ENCODE results near the gene PSMC6.
"Not testable (repeated sequence)": the region's sequence is repeated elsewhere in the genome, so short reads cannot be mapped to it uniquely, and the experiment has no call there.

PSMC6 gene

DNA sequence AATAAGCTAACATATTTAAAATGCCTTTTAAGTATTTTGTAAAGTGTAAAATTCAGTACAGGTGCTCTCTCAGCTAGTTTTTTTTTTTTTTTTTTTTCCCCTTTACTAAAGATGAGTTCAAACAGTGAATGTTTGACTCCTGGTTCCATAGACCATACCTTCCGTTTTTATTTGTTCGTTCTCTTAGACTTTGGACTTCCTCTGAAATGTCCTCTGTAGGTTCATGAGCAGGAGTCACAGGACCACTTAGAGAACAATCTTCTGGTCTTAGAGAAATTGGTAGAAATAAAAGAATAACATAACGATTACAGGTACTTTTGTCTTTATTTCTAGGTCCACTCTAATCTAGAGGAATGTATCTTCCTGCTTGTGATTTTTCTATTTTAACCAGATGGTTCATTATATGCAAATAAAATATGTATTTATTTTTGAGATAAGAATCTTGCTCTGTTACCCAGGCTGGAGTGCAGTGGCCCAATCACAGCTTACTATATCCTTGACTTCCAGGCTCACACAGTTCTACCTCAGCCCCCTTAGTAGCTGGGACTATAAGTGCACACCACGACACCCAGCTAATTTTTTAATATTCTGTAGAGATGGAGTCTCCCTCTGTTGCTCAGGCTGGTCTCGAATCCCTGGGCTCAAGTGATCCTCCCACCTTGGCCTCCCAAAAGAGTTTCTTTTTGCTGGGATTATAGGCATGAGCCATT is 48.8 kb downstream of the PSMC6 start:
- TF ChIP-seq CTCF (IDR thresholded peaks at IDR 0.05; ENCODE audit: borderline replicate concordance, insufficient read depth, low read depth, low read length) = no peak
- no peak overlapping the region for H3K4me3 ChIP-seq (ENCODE audit: low read depth, low read length)

GRCh38 chr14:52759145-52759544 is 52.1 kb downstream of the PSMC6 start:
- no peak overlapping the region for H3K4me3 ChIP-seq (ENCODE audit: low read depth, low read length)
- TF ChIP-seq CTCF (IDR thresholded peaks at IDR 0.05; ENCODE audit: borderline replicate concordance, insufficient read depth, low read depth, low read length) = no peak

GRCh38 chr14:52762923-52763322 is 55.9 kb downstream of the PSMC6 start:
- H3K4me3 ChIP-seq (ENCODE audit: low read depth, low read length) = not testable (repeated sequence)

DNA sequence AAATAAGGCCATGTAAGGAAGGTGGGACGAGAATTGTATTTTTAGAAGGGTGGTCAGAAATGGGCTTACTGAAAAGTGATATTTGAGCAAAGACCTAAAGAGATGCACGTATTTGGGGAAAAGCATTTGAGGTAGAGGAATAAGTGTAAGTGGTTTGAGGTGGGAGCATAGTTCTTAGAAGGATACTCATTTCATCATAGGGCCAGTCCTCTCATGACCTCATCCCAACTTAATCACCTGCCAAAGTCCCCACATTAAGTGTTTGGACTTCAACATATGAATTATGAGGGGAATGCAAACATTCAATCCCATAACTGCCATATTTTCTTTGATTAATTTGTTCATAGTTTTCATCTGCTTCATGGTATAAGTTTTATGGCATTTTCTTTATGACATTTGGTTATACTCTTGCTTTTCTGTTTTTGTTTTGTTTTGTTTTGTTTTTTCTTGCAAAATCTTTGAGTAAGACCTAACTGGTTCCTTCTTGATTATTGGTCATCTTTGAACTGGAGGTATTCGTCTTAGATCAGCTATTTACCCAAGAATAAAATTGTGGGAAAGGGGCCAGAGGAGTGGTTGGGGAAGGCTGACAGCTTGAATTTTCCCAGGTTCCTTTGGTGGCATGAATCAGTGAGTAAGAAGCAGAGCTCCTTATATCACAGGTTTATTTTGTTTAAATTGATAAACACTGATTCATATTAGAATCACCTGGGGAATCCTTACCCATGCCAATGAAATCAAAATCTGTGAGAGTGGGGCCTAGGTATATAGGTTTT is 60.2 kb downstream of the PSMC6 start:
- H3K4me3 ChIP-seq (ENCODE audit: low read depth, low read length) = no peak overlapping the region
- no peak for TF ChIP-seq CTCF (IDR thresholded peaks at IDR 0.05; ENCODE audit: borderline replicate concordance, insufficient read depth, low read depth, low read length)

GRCh38 chr14:52769887-52770286 is 62.9 kb downstream of the PSMC6 start:
- H3K4me3 ChIP-seq (ENCODE audit: low read depth, low read length) = no peak overlapping the region
- no peak for TF ChIP-seq CTCF (IDR thresholded peaks at IDR 0.05; ENCODE audit: borderline replicate concordance, insufficient read depth, low read depth, low read length)

DNA sequence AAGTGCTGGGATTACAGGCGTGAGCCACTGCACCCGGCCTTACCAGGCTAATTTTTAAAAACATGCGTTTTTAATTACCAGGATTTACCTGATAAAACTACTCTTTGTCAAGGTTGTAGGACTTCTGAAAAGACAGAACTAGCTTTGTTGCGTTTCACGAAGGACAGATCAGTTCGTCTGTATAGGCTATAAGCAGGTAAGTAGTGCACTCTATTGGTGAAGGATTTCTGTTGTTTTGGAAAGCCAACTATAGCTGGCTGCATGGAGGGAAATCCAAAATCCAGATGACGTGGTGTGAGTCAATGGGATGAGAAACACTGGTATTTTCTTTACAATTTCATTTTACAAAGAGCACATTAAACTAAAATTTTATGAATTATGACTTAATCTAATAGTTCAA is 69.8 kb downstream of the PSMC6 start:
- no peak for TF ChIP-seq CTCF (IDR thresholded peaks at IDR 0.05; ENCODE audit: borderline replicate concordance, insufficient read depth, low read depth, low read length)
- no peak overlapping the region for H3K4me3 ChIP-seq (ENCODE audit: low read depth, low read length)
